K562 (cell line): ENCODE data around the gene CPHXL2. TPM values are rescaled to one million over a fixed set of nuclear protein-coding genes. Genes with fewer than 3 reads are reported as not detected.

ENCODE experiments used
- ATAC-seq: fragments of 200-7000 bp; cut with Tn5 transposase; 3 replicates; pipeline ENCODE4 v1.9.1; 2020; ENCODE audit warnings: moderate library complexity
- BruUV-seq: library from RNA; stranded (reverse); fragments of 400-500 nt; replicated peaks from 2 replicates; lab custom pipeline; 2021; lab: Mats Ljungman, UMichigan
- CTCF ChIA-PET: fragments of 300-600 bp; formaldehyde crosslinking; extraction: SDS; loops from one replicate; lab custom pipeline; 2021; ENCODE audit warnings: low intra/inter-chr PET ratio; lab: Yijun Ruan, JAX
- POLR2A ChIA-PET: fragments of 300-600, 350-650 bp; sonication (Branson Sonifier 250); formaldehyde crosslinking; extraction: SDS; loops from one replicate; lab custom pipeline; 2021; ENCODE audit warnings: antibody characterized with exemption, inconsistent platforms; lab: Yijun Ruan, JAX
- DNase-seq, 4 experiments: peaks; one replicate each; pipeline versions ENCODE4 v3.0.0 to v3.0.0-alpha.2; 2011 to 2018; ENCODE audit warnings: low spot score in 3 of 4, mixed read lengths in 3 of 4; ENCODE audit errors: extremely low read depth in 1 of 4
- FAIRE-seq: peaks from 2 replicates; lab custom pipeline; 2011; peaks lifted over from hg19 to GRCh38; lab: Jason Lieb, UNC
- H2AFZ ChIP-seq: 2 replicates; pipeline ENCODE4 v1.6.0; 2011; ENCODE audit warnings: low read depth, low read length, control low read depth, inconsistent platforms
- H3K27ac ChIP-seq: fragments of 200-600 bp; 3 replicates; pipeline ENCODE4 v1.8.0; 2011; ENCODE audit warnings: low read depth, mild to moderate bottlenecking, control low read depth, inconsistent platforms, low read length, moderate library complexity, mixed read lengths; ENCODE audit errors: extremely low read depth
- H3K27me3 ChIP-seq, 2 experiments: fragments of 300-600 bp in 1 of 2; 2 replicates in 1 of 2; 3 replicates in 1 of 2; pipeline versions ENCODE4 v1.6.0 to v1.8.0; 2011; ENCODE audit warnings: inconsistent platforms in 2 of 2, low read length in 2 of 2, mild to moderate bottlenecking in 1 of 2, mixed read lengths in 1 of 2, moderate library complexity in 1 of 2; ENCODE audit not compliant: control insufficient read depth in 2 of 2, insufficient read depth in 2 of 2
- H3K36me3 ChIP-seq: fragments of 300-600 bp; 3 replicates; pipeline ENCODE4 v1.8.0; 2011; ENCODE audit warnings: mild to moderate bottlenecking, low read length, inconsistent platforms; ENCODE audit not compliant: control insufficient read depth, insufficient read depth
- H3K4me1 ChIP-seq, 2 experiments: fragments of 200-600 bp in 1 of 2; replicated peaks in 1 of 2; 2 replicates in 1 of 2; 3 replicates in 1 of 2; pipeline versions ENCODE4 v1.5.1 to v1.8.0; 2011; ENCODE audit warnings: inconsistent platforms in 2 of 2, low read length in 2 of 2, mild to moderate bottlenecking in 1 of 2, mixed read lengths in 1 of 2, moderate library complexity in 1 of 2; ENCODE audit not compliant: control insufficient read depth in 2 of 2, insufficient read depth in 2 of 2
- H3K4me2 ChIP-seq: 2 replicates; pipeline ENCODE4 v1.6.1; 2011; ENCODE audit warnings: low read length, control low read depth, inconsistent platforms, mixed read lengths; ENCODE audit not compliant: insufficient read depth
- H3K4me3 ChIP-seq: fragments of 200-600 bp; sonication (generic), shearing (Covaris generic); 2 replicates; pipeline ENCODE4 v1.5.1; 2016; ENCODE audit warnings: control low read depth, inconsistent platforms
- H3K79me2 ChIP-seq: fragments of 200-600 bp; 3 replicates; pipeline ENCODE4 v1.8.0; 2011; ENCODE audit warnings: low read length, inconsistent platforms; ENCODE audit not compliant: control insufficient read depth, insufficient read depth
- H3K9ac ChIP-seq, 2 experiments: 2 replicates each; pipeline versions ENCODE4 v1.6.0 to v1.6.1; 2011; ENCODE audit warnings: low read depth in 2 of 2, low read length in 2 of 2, control low read depth in 1 of 2, inconsistent platforms in 1 of 2, mild to moderate bottlenecking in 1 of 2, mixed read lengths in 1 of 2; ENCODE audit not compliant: insufficient read depth in 1 of 2
- H3K9me1 ChIP-seq: one replicate; pipeline ENCODE4 v1.6.0; 2011; ENCODE audit warnings: inconsistent platforms, mild to moderate bottlenecking, low read length, moderate library complexity; ENCODE audit not compliant: control insufficient read depth, insufficient read depth
- H3K9me3 ChIP-seq: replicated peaks from 2 replicates; pipeline ENCODE4 v1.5.1; 2011; ENCODE audit warnings: low read depth, low read length, inconsistent platforms; ENCODE audit not compliant: control insufficient read depth, insufficient read depth
- H4K20me1 ChIP-seq: replicated peaks from 2 replicates; pipeline ENCODE4 v1.6.1; 2011; ENCODE audit warnings: low read length, inconsistent platforms, mixed read lengths; ENCODE audit not compliant: control insufficient read depth, insufficient read depth
- MCM7 ChIP-seq, 2 experiments: fragments of 450-650 bp; IDR thresholded peaks; 2 replicates each; pipeline ENCODE4 v1.6.1; 2016 to 2018
- WGBS: fragments of 100-300 bp; shearing (Covaris generic); methylation state at CpG from one replicate; pipeline ENCODE4 v1.1.6; 2016; ENCODE audit warnings: low coverage, mixed read lengths; ENCODE audit not compliant: insufficient coverage; ENCODE audit errors: missing lambda C conversion rate; 5-methylcytosine and 5-hydroxymethylcytosine counted together
- in situ Hi-C: fragments of 300-500 bp; cut with MboI; formaldehyde crosslinking; loops from 4 replicates; pipeline ENCODE4 v1.15.0; 2018; ENCODE audit warnings: inconsistent platforms, mixed read lengths
- intact Hi-C: fragments of 100-400 bp; cut with micrococcal nuclease; formaldehyde crosslinking; loops from 2 replicates; pipeline ENCODE4 v1.14.2; 2022
- polyA plus RNA-seq, 8 experiments: library from polyadenylated mRNA; depleted of rRNA in 4 of 8; stranded (reverse) in 5 of 8; unstranded in 3 of 8; fragments of >200 nt; fragmentation: Nextera tagmentation in 2 of 8; fragmentation: Illumina TruSeq in 1 of 8; extraction: Ambion mirVana in 2 of 8; extraction: Trizol in 1 of 8; gene quantifications; 2 replicates each; pipeline versions ENCODE4 v1.2.1 to v1.2.3, GENCODE V29; 2011 to 2014; ENCODE audit warnings: inconsistent platforms in 1 of 8, missing spikeins in 1 of 8
- total RNA-seq, 7 experiments: library from RNA; depleted of rRNA in 6 of 7; stranded (reverse); fragments of >200 nt in 6 of 7; fragmentation: Illumina TruSeq in 2 of 7; extraction: Trizol in 2 of 7; gene quantifications; 2 replicates each; pipeline versions ENCODE4 v1.2.1 to v1.2.3, GENCODE V29; 2011 to 2021; ENCODE audit warnings: low replicate concordance in 1 of 7
- TF ChIP-seq, protein P1 (sequence below): fragments of 200-600 bp; sonication (generic); IDR thresholded peaks from one replicate; pipeline ENCODE4 v1.6.1; 2012; ENCODE audit warnings: mild to moderate bottlenecking, low read depth, low read length, inconsistent platforms

CPHXL2 gene
- total and polyA plus RNA-seq, 9 of the 15 experiments (the other 6 are each of a cell fraction or from before 2014, with no cell fraction given), result not detected

DNA sequence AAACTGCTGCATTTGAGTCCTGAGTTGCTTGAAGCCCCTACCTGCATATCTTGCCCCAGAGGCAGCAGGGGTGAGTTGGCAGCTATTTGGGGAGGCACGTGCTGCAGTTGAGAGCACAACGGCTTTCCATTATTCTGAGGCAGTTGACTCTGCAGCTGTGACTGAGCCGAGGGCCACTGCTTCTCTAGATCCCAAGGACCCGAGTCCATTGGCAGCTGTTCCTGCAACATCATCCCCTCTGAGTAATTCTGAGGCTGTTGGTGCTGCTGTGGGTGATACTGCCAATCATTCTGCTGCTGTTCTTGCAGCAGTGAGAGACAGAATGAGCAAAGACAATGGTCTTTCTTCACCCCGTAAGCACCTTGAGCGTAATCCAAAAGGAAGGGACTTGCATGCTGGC, 16.5 kb downstream of the CPHXL2 start:
- no TSS peak for BruUV-seq
- POLR2A ChIA-PET, result interaction anchor here (4.2 kb wide), 1 partner anchor 12 kb away, joined by 21 read pairs; the partner anchor contains the start of genes KARS1 and TERF2IP
- Histone ChIP-seq H3K27me3 (no peaks in the 10 kb centered on the region), H3K4me1 (no peaks in the 10 kb centered on the region), H3K27ac (no peak overlapping the region), H2AFZ (no peak overlapping the region), H3K9ac (no peak overlapping the region), H3K4me3 (no peak overlapping the region), H4K20me1 (no peaks in the 10 kb centered on the region), H3K9me1 (no peaks in the 10 kb centered on the region), H3K79me2 (no peaks in the 10 kb centered on the region), H3K36me3 (peaks cover 31% of the 10 kb centered on the region), H3K9me3 (no peaks in the 10 kb centered on the region), H3K4me2 (no peak overlapping the region)
- CTCF ChIA-PET, result no interaction called here
- DNase-seq, result no peak
- no peak for ATAC-seq
- WGBS, result 66% methylated on average over 6 of the region's 6 CpGs
- FAIRE-seq, result no peak
- no peak for TF ChIP-seq MCM7 (IDR thresholded peaks at IDR 0.05)
- TF ChIP-seq, protein P1, sequence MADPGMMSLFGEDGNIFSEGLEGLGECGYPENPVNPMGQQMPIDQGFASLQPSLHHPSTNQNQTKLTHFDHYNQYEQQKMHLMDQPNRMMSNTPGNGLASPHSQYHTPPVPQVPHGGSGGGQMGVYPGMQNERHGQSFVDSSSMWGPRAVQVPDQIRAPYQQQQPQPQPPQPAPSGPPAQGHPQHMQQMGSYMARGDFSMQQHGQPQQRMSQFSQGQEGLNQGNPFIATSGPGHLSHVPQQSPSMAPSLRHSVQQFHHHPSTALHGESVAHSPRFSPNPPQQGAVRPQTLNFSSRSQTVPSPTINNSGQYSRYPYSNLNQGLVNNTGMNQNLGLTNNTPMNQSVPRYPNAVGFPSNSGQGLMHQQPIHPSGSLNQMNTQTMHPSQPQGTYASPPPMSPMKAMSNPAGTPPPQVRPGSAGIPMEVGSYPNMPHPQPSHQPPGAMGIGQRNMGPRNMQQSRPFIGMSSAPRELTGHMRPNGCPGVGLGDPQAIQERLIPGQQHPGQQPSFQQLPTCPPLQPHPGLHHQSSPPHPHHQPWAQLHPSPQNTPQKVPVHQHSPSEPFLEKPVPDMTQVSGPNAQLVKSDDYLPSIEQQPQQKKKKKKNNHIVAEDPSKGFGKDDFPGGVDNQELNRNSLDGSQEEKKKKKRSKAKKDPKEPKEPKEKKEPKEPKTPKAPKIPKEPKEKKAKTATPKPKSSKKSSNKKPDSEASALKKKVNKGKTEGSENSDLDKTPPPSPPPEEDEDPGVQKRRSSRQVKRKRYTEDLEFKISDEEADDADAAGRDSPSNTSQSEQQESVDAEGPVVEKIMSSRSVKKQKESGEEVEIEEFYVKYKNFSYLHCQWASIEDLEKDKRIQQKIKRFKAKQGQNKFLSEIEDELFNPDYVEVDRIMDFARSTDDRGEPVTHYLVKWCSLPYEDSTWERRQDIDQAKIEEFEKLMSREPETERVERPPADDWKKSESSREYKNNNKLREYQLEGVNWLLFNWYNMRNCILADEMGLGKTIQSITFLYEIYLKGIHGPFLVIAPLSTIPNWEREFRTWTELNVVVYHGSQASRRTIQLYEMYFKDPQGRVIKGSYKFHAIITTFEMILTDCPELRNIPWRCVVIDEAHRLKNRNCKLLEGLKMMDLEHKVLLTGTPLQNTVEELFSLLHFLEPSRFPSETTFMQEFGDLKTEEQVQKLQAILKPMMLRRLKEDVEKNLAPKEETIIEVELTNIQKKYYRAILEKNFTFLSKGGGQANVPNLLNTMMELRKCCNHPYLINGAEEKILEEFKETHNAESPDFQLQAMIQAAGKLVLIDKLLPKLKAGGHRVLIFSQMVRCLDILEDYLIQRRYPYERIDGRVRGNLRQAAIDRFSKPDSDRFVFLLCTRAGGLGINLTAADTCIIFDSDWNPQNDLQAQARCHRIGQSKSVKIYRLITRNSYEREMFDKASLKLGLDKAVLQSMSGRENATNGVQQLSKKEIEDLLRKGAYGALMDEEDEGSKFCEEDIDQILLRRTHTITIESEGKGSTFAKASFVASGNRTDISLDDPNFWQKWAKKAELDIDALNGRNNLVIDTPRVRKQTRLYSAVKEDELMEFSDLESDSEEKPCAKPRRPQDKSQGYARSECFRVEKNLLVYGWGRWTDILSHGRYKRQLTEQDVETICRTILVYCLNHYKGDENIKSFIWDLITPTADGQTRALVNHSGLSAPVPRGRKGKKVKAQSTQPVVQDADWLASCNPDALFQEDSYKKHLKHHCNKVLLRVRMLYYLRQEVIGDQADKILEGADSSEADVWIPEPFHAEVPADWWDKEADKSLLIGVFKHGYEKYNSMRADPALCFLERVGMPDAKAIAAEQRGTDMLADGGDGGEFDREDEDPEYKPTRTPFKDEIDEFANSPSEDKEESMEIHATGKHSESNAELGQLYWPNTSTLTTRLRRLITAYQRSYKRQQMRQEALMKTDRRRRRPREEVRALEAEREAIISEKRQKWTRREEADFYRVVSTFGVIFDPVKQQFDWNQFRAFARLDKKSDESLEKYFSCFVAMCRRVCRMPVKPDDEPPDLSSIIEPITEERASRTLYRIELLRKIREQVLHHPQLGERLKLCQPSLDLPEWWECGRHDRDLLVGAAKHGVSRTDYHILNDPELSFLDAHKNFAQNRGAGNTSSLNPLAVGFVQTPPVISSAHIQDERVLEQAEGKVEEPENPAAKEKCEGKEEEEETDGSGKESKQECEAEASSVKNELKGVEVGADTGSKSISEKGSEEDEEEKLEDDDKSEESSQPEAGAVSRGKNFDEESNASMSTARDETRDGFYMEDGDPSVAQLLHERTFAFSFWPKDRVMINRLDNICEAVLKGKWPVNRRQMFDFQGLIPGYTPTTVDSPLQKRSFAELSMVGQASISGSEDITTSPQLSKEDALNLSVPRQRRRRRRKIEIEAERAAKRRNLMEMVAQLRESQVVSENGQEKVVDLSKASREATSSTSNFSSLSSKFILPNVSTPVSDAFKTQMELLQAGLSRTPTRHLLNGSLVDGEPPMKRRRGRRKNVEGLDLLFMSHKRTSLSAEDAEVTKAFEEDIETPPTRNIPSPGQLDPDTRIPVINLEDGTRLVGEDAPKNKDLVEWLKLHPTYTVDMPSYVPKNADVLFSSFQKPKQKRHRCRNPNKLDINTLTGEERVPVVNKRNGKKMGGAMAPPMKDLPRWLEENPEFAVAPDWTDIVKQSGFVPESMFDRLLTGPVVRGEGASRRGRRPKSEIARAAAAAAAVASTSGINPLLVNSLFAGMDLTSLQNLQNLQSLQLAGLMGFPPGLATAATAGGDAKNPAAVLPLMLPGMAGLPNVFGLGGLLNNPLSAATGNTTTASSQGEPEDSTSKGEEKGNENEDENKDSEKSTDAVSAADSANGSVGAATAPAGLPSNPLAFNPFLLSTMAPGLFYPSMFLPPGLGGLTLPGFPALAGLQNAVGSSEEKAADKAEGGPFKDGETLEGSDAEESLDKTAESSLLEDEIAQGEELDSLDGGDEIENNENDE, result no peak
- in situ Hi-C loops (no loop called here), intact Hi-C loops (no loop called here)
